ENCODE data around the gene EIF3F.

- TF ChIP-seq, protein P1, sequence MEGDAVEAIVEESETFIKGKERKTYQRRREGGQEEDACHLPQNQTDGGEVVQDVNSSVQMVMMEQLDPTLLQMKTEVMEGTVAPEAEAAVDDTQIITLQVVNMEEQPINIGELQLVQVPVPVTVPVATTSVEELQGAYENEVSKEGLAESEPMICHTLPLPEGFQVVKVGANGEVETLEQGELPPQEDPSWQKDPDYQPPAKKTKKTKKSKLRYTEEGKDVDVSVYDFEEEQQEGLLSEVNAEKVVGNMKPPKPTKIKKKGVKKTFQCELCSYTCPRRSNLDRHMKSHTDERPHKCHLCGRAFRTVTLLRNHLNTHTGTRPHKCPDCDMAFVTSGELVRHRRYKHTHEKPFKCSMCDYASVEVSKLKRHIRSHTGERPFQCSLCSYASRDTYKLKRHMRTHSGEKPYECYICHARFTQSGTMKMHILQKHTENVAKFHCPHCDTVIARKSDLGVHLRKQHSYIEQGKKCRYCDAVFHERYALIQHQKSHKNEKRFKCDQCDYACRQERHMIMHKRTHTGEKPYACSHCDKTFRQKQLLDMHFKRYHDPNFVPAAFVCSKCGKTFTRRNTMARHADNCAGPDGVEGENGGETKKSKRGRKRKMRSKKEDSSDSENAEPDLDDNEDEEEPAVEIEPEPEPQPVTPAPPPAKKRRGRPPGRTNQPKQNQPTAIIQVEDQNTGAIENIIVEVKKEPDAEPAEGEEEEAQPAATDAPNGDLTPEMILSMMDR (IDR thresholded peaks at IDR 0.05): no peak
- TF ChIP-seq CHD2 (IDR thresholded peaks at IDR 0.05; ENCODE audit: low read length, partially characterized antibody) (no peak), EP300 (IDR thresholded peaks at IDR 0.05) (no peak), ZC3H11A (IDR thresholded peaks at IDR 0.05) (no peak), JUN (IDR thresholded peaks at IDR 0.05) (no peak), NFE2L2 (conservative IDR thresholded peaks at IDR 0.05; ENCODE audit: low read length) (no peak), POLR2AphosphoS2 (conservative IDR thresholded peaks at IDR 0.05; ENCODE audit: low read length) (no peak), KDM5A (IDR thresholded peaks at IDR 0.05) (no peak)
Observed at GRCh38 chr11:8035200-8035855, 48.2 kb downstream of the EIF3F start.

Measured in A549 (cell line).